Stimulated activated CD4-positive, alpha-beta T cell treated with anti-CD3 and anti-CD28 coated beads, Interleukin-2, amount 100 ng/mL, for 24 hours (primary cell): Measurements from ENCODE around the gene PRSS3.
A peak's percentile ranks its signal among the peaks of the same experiment; 100 is the strongest.
"Not testable (repeated sequence)": the region's sequence is repeated elsewhere in the genome, so short reads cannot be mapped to it uniquely, and the experiment has no call there.

Source experiments
- DNase-seq, 2 donors: peaks; one replicate each; pipeline ENCODE4 v3.0.0-alpha.2; 2020

PRSS3 gene

DNA sequence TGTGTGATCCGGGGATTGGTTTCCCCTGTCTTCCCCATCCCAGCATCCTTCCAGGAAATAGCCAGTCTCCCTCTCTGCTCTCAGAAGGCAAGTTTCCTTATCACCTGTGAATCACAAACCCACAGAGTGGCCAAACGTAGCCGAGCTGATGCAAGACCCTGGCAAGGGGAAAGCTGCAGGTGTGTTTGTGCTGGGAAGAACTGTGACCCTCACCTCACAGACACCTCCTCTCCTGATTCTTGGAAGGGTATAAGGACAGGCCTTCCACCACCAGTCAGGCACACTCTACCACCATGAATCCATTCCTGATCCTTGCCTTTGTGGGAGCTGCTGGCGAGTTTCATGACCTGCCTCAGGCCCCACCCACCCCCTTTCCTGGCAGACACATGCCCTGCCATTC lies at the start of gene PRSS3:
TSS of gene PRSS3 (plus strand) at position 281 of the 400 bp plus-strand sequence. CDS start at position 294, 13 bp downstream.
- no peak for DNase-seq

DNA sequence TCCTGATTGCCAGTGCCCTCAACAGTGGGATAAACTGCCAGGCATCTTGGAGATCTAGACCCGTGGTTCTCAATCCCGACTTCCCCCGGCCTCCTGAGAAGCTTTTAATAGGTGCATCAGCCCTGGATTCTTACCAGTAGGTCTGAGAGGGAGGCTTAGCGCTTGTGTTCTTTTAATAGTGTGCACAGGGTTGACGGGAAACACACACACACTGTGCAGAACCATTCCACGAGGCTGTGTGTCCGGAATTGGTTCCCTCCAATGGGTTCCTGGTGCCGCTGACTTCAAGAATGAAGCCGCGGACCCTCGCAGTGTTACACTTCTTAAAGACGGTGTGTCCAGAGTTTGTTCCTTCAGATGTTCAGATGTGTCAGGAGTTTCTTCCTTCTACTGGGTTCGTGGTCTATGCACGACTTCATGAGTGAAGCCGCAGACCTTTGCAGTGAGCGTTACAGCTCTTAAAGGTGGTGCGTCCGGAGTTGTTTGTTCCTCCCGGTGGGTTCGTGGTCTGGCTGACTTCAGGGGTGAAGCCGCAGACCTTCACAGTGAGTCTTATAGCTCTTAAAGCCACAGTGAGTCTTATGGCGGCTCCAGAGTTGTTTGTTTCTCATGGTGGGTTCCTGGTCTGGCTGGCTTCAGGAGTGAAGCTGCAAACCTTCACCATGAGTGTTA lies 46.6 kb upstream of the PRSS3 start:
- DNase-seq: peak; percentile 15 to 22

DNA sequence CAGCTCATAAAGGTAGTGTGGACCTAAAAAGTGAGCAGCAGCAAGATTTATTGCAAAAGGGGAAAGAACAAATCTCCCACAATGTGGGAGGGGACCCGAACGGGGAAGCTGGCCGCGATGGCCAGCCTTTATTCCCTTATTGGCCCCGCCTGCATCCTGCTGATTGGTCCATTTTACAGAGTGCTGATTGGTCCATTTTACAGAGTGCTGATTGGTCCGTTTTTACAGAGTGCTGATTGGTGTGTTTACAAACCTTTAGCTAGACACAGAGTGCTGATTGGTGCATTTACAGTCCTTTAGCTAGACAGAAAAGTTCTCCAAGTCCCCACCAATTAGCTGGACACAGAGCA lies 46.1 kb upstream of the PRSS3 start:
- DNase-seq: peak; percentile 11 to 32

DNA sequence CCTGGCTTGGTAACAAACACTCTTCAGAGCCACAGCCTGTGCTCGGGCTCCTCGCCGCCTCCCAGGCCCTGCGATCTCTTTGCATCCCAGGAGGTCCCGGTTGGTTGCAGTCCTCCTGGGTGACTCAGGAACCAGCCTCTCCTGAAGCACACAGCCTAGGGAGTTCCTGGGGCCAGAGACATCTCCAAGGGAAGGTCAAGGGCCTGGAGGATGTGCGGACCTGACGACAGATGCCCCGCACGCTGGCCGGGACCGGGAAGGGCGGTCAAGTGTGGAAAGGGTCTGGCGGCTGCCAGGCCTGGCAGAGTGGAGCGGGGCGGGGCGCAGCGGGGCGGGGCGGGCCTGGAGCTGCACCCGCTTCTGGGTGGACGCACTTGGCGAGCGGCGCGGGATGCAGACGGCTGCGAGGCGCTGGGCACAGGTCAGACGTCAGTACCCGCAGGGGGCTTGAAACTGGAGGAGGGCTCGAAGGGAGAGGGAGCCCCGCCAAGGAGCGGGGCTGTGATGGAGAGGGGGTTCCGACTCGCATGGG lies 45.0 kb upstream of the PRSS3 start:
- no peak for DNase-seq

DNA sequence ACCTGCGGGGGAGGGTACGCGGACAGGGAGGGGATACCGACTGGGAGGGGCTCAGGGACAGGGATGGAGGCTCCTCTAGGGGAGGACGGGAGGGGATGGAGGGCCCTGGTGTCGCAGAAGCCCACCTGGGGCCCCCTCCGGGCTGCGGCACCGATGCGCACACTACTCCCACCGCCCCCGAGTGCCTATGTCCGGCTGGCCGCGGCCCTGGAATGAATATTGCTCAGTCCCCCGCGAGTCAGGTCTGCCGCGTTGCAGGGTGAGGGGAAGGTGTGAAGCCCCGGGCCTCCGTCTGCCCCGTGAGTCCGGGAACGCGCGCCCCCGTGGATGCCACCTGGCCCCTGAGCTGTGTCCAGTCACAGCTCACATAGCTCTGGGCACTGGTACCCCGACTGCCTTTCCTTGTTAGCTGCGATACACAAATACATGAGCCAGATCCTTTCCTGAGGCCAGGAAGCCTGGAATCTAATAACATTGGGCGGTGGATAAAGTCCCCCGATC lies 44.5 kb upstream of the PRSS3 start:
- DNase-seq: no peak

DNA sequence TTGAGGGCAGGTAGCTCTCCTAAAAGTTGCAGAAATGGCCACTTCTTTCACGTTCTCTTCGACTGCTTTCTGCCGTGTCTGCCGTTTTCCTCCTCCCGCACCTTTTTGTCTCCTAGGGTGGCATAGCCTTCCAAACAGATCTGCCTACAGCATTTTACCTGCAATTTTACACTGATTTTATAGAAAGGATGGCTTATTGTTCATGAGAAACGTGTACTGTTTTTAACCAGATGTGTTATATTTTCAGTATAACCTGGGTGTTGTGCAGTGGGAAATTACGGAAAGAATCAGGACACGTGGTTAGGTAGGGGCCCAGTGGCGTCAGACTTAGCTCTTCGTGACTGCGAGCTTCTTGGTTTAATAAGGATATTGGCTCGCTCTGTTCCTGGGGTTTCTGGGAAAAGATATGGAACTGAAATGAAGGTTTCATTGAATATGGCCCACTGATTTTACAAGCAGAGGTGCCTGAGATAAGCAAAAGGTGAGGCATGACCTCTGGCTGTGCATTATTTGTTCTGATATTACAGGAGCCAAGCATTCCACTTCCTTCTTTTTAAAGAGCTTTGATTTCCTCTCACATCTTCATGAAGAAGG lies 43.7 kb upstream of the PRSS3 start:
- DNase-seq: no peak

DNA sequence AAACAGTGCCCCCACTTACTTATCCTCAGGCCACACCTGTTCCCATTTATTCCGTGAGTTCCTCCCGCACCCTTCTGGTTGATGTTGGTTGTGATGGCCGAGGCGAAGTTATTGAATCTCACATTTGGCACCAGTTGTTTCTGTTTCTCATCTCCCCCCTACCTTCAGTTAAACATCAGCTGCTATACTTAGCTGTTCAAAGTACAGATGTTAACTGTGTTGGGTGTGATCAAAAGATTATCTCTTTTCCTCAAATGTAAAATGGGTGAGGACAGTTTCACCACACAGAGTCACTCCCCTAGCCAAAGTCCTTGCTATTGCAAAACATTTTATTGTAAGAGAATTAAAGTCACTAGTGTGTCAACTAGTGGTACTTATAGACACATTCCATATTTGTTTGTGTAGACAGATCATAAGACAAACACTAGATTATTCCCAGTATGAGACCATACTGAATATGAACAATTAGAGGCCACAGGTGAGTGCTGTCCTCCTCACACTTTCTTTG lies 43.2 kb upstream of the PRSS3 start:
- DNase-seq: no peak

DNA sequence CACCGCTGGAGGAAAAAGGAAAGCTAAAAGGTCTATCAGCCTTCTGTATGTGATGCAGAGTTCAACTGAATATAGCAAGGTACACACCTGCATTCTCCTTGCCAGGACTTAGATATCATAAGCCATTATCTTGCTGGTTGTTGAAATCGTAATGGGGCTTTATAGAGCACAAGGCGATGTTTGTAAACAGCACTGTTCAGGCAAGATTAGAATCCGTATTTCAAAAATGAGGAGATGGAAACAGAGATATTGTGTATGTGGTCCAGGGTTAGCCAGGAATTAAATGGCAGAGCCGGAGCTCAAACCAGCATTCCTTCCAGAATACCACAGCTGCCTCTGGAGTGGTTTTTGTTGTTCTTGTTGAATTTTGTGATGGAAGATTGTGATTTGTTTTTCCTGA lies 42.6 kb upstream of the PRSS3 start:
- DNase-seq: not testable (repeated sequence)

DNA sequence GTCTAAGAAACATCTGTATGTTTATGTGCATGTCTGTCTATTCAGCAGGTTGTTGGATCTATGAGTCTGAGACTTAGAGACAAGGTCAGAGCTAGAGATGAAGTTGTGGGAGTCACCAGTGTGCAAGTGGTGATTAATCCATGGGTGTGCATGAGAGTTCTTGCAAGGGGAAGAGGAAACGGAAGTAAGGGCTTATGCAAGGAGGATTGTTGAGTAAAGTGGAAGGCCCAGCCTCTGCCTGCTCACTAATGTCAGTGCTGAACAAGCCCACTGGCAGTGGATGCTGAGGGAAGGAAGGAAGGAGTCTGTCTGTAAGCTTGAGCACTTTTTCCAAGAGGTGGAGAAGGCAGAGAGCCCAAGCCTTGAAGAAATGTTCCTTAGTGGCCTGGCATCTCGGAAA lies 35.7 kb upstream of the PRSS3 start:
- DNase-seq: not testable (repeated sequence)

DNA sequence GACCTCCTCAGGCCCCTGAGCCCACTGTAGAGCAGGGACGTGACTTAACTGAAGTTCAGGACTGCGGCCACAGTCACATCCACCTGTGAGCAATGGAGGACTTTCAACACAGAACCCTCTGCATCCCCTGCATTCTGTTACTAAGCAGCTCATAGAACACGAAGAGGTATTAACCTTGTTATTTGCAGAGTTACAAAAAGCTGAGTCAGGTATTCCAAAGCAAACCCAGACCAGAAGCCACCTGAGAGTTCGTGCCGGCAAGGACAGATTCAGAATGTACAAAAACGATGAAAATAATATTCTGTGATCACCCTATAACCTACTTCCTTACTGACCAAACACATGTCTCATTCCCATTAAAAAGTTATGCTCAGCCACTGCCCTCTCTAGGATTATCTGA lies 33.0 kb upstream of the PRSS3 start:
- DNase-seq: no peak

DNA sequence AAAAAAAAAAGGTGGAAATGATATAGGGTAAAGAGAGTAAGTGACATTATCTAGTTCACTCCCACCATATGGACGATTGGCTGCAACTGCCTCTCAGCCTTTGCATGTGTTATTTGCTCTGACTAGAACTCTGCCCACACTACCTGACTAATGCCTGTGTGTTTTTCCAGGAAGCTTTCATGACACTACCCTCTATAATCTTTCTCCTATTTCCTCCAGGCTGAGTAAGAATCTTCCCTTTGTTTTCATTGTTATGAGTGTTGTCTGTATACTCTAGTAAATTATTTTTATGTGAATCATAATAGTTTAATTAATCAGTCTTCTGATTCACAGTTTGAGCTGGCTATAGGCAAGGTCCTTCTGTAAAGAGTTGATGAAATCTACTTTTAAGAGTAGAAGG lies 31.7 kb upstream of the PRSS3 start:
- not testable (repeated sequence) for DNase-seq

DNA sequence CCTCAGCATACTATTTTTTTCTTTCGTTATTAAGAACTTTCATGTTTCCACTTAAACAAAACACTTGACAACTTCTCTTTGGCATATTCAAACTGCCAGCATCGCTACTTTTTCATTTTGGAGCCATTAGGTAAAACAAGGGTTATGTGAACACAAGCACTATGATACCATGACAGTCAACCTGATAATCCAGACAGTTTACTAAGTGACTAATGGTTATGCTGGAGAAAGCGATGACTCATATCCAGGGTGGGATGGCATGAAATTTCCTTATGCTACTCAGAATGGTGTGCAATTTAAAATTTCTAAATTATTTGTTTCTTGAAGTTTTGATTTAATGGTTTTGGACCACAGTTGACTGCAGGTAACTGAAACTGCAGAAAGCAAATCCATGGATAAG lies 29.9 kb upstream of the PRSS3 start:
- no peak for DNase-seq

DNA sequence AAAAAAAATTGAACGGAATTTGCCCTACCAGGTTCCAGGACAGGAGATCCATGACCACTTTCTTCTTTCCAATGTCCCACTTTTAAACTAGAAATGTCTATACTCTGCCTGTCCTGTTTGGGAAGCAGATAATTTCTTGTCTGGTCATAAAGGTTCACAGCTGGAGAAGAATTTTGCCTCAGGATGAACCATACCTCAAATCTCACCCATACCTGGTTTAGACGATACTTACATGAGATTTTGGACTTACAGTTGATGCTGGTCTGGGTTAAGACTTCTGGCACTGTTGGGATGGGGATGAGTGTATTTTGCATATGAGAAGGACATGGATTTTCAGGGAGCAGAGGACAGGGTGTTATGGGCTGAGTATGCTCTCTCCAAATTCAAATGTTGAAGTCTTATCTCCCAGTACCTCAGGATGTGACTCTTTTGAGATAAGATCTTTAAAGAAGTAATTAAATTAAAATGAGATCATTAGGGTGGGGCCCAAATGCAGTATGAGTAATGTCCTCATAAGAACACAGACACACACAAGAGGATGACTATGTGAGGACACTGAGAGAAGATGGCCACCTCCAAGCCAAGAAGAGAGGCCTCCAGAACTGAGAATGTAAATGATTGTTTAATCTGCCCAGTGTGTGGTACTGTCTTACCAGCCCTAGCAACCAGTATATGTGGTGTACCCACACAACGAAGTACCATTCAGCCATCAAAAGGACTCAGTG lies 25.0 kb upstream of the PRSS3 start:
- not testable (repeated sequence) for DNase-seq

DNA sequence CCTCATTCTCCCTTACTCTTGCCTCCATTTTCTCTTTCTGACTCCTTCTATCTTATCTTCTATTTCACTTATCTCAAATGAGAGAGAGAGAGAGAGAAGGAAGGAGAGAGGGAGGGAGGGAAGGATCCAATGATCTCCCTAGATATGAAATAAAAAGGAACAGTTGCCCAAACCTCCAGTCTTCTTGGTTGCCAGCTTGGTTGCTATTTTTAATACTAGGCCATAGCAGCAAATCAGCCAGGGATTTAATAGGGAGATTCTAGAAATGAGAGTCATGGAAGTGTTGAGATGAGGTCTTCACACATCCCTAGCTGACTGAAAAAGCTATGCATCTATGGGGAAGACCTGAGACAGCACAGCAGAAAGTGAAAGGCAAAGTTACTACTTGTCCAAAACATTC lies 22.2 kb upstream of the PRSS3 start:
- not testable (repeated sequence) for DNase-seq

DNA sequence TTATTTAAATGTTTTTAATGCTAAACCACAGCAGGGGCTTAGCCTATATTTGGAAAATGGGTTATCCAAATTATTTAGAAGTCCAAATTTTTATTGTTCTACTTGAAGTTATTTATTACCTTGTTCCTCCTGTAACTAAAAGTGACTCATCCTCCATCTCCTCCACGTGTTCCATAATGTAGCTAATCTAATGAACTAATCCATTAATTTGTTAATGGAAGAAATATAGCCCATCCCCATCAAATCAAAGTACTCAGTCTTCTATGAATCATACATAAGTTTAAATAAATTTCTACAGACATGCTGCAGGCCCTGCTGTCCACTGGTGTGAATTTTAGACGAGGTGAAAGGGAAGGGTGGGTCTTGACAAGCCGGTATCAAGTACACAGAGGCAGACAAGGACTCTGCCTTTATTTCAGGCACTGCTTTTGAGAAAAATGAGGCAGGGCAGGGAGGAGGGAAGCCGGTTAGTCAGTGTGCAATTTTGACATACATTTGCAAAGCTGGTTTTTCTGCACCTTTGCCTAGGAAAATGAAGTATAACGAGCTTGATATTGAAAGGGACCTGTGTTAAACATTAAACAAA lies 21.2 kb upstream of the PRSS3 start:
- DNase-seq: not testable (repeated sequence)

DNA sequence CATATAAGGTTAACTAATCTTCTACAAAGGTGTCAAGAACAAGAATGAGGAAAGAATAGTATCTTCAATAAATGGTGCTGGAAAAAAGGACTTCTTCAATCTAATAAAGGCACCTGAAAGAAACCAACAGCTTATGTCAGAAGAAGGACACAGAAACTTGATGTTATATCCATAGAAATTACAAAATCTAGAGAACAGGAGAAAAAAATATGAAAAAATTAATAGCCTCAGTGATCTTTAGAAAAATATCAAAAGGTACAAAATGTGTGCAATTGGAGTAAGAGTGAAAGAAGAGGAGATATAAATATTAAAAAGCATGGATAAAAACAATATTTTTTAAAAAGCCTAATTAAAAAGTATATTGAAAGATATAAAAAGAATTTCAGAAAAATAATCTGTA lies 18.8 kb upstream of the PRSS3 start:
- DNase-seq: no peak

DNA sequence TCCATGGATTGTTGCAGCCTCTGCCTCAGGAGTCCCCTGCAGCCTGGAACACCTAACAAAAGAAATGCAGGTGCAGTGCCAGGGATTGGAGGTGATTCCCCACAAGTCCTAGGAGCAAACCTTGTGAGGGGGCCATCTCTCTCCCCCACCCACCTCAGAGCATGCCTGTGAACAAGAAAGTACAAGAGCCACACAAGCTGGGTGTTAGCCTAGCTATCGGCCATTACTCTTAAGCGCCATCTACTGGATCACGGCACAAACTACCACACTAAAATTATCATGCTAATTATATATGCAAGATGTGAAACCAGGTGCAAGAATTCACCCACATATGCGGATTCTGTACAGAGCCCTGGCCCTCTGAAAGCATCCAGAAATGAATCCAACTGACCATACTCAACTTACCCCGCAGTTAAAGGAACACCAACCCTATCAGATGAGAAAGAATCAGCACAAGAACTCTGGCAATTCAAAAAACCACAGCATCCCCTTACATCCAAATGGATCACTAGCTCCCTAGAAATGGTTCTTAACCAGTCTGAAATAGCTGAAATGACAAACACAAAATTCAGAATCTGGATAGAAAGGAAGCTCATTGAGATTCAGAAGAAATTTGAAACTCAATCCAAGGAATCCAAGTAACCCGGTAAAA lies 16.5 kb upstream of the PRSS3 start:
- peak; percentile 36 to 54 for DNase-seq

DNA sequence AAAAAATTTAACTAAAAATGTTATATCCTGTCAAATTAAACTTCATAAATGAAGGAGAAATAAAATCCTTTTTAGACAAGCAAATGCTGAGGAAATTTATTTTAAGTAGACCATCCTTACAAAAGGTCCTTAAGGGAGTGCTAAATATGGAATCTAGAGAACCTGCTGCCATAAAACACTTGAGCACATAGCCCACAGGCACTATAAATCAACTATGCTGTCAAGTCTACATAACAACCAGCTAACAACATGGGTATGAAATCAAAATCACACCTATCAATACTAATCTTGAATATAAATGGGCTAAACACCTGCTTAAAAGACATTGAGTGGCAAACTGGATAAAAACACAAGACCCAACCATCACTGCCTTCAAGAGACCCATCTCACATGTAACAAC lies 15.1 kb upstream of the PRSS3 start:
- DNase-seq: no peak

DNA sequence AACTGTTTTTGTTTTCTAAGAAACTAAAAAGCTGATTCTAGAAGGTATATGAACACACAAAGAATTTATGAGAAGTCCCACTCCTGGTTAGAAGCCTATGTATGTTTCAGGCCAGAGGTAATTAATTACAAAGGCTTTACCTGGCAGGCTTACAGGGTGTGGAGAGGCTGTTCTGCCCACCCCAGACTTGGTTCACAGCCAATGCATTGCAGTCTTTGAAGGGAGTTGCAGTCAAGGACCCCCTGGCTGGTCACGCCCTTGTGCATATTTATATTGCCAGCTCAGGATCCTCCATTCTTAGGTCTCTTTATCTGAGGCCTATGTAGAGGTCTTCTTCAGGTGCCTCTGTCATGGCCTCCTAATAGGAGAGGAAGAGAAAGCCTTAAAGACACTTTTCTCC lies 13.6 kb upstream of the PRSS3 start:
- DNase-seq: no peak

DNA sequence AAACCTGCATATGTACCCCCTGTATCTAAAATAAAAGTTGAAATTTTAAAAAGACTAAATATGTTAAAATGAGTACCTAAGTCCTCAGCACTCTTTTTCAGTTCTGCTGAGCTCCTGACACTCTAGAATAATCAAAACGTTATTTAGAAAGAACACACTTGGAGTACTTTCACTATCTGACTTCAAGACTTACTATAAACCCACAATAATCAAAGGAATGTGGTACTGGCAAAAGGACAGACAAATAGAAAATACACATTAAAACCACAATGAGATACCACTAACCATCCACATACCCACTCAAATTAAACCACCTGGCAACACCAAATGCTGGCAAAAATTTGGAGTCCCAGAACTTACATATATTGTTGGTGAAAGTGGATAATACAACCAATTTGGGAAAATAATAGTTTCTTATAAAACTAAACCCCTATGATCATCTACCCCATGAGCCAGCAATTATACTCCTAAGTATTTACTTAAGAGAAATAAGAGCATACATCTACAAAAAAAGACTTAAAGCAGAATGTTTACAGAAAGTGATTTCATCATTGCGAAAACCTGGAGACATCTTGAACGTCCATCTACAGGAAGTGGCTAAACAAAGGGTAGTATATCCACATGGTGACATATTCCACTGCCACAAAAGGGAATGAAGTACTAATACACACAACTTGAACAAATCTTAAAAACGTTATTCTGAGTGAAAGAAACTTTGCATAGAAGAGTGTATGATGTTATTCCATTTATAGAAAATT lies 12.8 kb upstream of the PRSS3 start:
- DNase-seq: no peak

DNA sequence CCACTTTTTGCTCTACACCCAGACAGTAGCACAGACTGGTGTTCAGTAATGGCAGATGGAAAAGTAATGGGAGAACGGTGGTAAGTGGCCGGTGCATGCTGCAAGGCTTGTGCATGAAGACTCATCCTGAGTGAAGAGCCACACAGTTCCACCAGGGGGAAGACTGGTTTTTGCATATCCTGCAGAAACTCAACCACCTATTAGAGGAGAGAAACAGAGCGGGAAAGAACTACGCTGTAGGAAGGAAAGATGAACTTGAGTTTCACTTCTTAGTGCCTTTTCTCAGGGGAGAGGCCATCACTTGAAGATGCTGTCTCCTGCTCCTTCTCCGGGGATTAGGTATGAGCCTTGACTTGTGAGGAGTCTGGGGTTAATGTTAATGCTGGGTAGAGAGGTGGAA lies 9.4 kb upstream of the PRSS3 start:
- no peak for DNase-seq

DNA sequence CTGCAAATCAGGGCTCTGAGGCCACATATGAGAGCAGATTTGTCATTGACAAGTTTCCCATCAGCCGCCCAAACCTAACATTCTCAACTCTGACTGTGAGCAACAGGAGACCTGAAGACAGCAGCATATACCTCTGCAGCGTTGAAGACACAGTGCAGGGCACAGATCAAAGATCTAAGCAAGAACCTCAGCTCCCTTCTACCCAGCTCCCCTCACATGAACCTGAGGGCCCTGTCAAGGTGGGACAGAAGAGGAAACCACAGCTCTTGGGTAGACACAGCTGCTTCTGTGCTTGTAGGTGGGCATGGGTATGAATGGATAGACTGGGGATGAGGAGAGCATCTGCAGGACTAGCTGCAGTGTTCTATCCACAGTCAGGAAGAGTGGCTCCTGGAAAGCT lies 8.7 kb upstream of the PRSS3 start:
- DNase-seq: no peak
